ENCODE measurements around the gene CLEC4M. TPM values are rescaled to one million over a fixed set of nuclear protein-coding genes. Genes with fewer than 3 reads are reported as not detected.

Gene CLEC4M
- total and polyA plus RNA-seq, 2 donors (not counting 1 experiment from before 2014, with no cell fraction given), result not detected

DNA sequence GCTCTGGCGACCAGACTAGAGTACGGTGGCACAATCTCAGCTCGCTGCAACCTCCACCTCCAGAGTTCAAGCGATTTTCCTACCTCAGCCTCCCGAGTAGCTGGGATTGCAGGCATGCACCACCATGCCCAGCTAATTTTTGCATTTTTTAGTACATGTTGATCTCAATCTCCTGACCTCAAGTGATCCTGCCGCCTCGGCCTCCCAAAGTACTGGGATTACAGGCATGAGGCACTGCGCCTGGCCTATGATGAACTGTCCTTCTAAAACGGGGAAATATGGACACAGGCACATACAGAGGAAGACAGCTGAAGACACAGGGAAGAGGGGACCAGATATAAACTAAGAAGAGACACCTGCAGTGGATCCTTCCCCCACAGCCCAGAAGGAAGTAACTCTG, 12.7 kb downstream of the CLEC4M start:
- Histone ChIP-seq H3K9ac (ENCODE audit: insufficient read depth, low read length) (no peak overlapping the region), H2AFZ (ENCODE audit: low read length) (no peak overlapping the region), H3K4me1 (ENCODE audit: control insufficient read depth, extremely low read depth, insufficient read depth, low read length) (no peaks in the 10 kb centered on the region), H3K36me3 (ENCODE audit: control insufficient read depth, insufficient read depth, low read length) (no peaks in the 10 kb centered on the region), H3K79me2 (ENCODE audit: control insufficient read depth, insufficient read depth, low read length) (no peaks in the 10 kb centered on the region), H3K27me3 (ENCODE audit: control insufficient read depth, insufficient read depth, low read length) (no peaks in the 10 kb centered on the region), H3K4me3 (replicated peaks in 1 of 4; ENCODE audit: control extremely low read depth in 1 of 4, insufficient read depth in 1 of 4, low read depth in 3 of 4, low read length in 4 of 4) (no peak overlapping the region), H3K27ac (ENCODE audit: insufficient read depth, low read length) (no peak overlapping the region), H3K9me3 (ENCODE audit: control insufficient read depth, insufficient read depth, low read depth, low read length) (no peaks in the 10 kb centered on the region), H3K4me2 (ENCODE audit: extremely low read depth, insufficient read depth, low read length) (no peak overlapping the region), H4K20me1 (ENCODE audit: control insufficient read depth, extremely low read depth, insufficient read depth, low read length) (no peaks in the 10 kb centered on the region)
- no peak for TF ChIP-seq EZH2 (IDR thresholded peaks at IDR 0.05; ENCODE audit: low read length, missing control alignments)
- TF ChIP-seq, protein P1, sequence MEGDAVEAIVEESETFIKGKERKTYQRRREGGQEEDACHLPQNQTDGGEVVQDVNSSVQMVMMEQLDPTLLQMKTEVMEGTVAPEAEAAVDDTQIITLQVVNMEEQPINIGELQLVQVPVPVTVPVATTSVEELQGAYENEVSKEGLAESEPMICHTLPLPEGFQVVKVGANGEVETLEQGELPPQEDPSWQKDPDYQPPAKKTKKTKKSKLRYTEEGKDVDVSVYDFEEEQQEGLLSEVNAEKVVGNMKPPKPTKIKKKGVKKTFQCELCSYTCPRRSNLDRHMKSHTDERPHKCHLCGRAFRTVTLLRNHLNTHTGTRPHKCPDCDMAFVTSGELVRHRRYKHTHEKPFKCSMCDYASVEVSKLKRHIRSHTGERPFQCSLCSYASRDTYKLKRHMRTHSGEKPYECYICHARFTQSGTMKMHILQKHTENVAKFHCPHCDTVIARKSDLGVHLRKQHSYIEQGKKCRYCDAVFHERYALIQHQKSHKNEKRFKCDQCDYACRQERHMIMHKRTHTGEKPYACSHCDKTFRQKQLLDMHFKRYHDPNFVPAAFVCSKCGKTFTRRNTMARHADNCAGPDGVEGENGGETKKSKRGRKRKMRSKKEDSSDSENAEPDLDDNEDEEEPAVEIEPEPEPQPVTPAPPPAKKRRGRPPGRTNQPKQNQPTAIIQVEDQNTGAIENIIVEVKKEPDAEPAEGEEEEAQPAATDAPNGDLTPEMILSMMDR (conservative IDR thresholded peaks at IDR 0.05 in 1 of 2, IDR thresholded peaks at IDR 0.05 in 1 of 2; ENCODE audit: low read depth in 1 of 2, low read length in 2 of 2), result no peak
- no peak for DNase-seq (ENCODE audit: low read depth in 2 of 2)

DNA sequence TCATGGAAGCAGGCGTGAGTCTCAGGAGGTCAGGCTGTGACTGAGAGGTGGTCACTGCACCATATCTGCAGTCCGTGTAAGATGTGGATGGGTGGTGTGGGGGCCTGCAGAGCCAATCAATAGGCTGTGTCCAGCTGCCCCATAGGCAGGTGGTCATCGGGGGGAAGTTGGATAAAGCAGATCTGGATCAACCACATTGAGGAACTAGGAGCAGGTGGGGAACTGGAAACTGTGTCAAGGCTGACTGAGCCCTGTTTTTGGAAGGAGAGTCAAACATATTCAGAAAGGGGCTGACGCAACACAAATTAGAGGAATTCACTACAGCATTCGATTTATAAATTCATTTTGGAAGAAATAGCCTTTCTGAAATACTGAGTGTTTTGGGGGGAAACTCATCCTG, 15.0 kb downstream of the CLEC4M start:
- H3K79me2 ChIP-seq (ENCODE audit: control insufficient read depth, insufficient read depth, low read length), result no peaks in the 10 kb centered on the region
- no peak for DNase-seq (ENCODE audit: low read depth in 2 of 2)
- H3K9ac ChIP-seq (ENCODE audit: insufficient read depth, low read length), result no peak overlapping the region
- H2AFZ ChIP-seq (ENCODE audit: low read length), result no peak overlapping the region
- TF ChIP-seq, protein P1 (conservative IDR thresholded peaks at IDR 0.05 in 1 of 2, IDR thresholded peaks at IDR 0.05 in 1 of 2; ENCODE audit: low read depth in 1 of 2, low read length in 2 of 2), result no peak
- peaks cover 2% of the 10 kb centered on the region for H3K27me3 ChIP-seq (ENCODE audit: control insufficient read depth, insufficient read depth, low read length)
- H3K4me3 ChIP-seq (replicated peaks in 1 of 4; ENCODE audit: control extremely low read depth in 1 of 4, insufficient read depth in 1 of 4, low read depth in 3 of 4, low read length in 4 of 4), result no peak overlapping the region
- H4K20me1 ChIP-seq (ENCODE audit: control insufficient read depth, extremely low read depth, insufficient read depth, low read length), result no peaks in the 10 kb centered on the region
- H3K27ac ChIP-seq (ENCODE audit: insufficient read depth, low read length), result no peak overlapping the region
- no peaks in the 10 kb centered on the region for H3K36me3 ChIP-seq (ENCODE audit: control insufficient read depth, insufficient read depth, low read length)
- no peaks in the 10 kb centered on the region for H3K4me1 ChIP-seq (ENCODE audit: control insufficient read depth, extremely low read depth, insufficient read depth, low read length)
- H3K4me2 ChIP-seq (ENCODE audit: extremely low read depth, insufficient read depth, low read length), result no peak overlapping the region
- H3K9me3 ChIP-seq (ENCODE audit: control insufficient read depth, insufficient read depth, low read depth, low read length), result no peaks in the 10 kb centered on the region

DNA sequence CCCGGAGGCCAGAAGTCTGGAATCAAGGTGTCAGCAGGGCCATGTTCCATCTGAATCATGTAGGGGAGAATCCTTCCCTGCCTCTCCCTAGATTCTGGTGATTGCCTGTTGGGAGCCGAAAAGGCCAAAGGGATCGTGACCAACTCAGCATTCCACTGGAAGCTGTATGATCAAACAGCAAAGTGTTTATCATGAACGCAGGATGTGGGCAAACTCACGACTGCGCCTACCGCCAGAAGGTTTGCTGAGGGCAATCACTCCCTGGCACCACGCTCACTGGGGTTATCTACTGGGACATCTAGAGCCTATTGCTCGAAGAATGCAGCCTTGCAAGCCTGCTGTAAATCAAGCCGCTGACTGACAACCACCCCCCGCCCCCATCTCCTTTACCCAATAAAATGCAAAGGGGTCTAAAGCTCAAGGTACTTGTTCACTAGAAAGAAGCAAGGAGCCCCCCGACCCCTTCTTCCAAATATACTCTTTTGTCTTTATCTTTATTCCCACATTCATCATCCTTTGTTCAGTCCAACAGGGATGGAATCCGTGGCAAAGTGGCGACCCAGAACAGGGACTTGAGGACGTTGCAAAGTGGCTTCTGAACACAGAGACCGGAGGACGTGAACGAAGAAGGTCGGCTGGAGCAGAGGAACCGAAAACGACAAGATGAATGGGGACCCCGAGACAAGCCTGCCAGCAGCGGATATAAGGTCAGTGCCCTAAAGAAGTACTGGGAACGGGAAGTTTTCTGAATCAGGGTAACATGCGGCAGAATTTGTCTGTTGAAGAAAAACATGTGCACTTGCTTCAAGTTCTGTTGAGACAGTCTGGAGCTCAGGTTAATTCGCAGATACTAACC, 16.8 kb downstream of the CLEC4M start:
- Histone ChIP-seq H3K27me3 (ENCODE audit: control insufficient read depth, insufficient read depth, low read length) (peaks cover 2% of the 10 kb centered on the region), H4K20me1 (ENCODE audit: control insufficient read depth, extremely low read depth, insufficient read depth, low read length) (no peaks in the 10 kb centered on the region), H3K27ac (ENCODE audit: insufficient read depth, low read length) (no peak overlapping the region), H3K4me3 (replicated peaks in 1 of 4; ENCODE audit: control extremely low read depth in 1 of 4, insufficient read depth in 1 of 4, low read depth in 3 of 4, low read length in 4 of 4) (no peak overlapping the region), H3K4me2 (ENCODE audit: extremely low read depth, insufficient read depth, low read length) (no peak overlapping the region), H3K9ac (ENCODE audit: insufficient read depth, low read length) (no peak overlapping the region), H3K4me1 (ENCODE audit: control insufficient read depth, extremely low read depth, insufficient read depth, low read length) (no peaks in the 10 kb centered on the region), H3K9me3 (ENCODE audit: control insufficient read depth, insufficient read depth, low read depth, low read length) (no peaks in the 10 kb centered on the region), H3K36me3 (ENCODE audit: control insufficient read depth, insufficient read depth, low read length) (no peaks in the 10 kb centered on the region), H2AFZ (ENCODE audit: low read length) (no peak overlapping the region), H3K79me2 (ENCODE audit: control insufficient read depth, insufficient read depth, low read length) (no peaks in the 10 kb centered on the region)
- no peak for TF ChIP-seq EZH2 (IDR thresholded peaks at IDR 0.05; ENCODE audit: low read length, missing control alignments)
- TF ChIP-seq, protein P1 (conservative IDR thresholded peaks at IDR 0.05 in 1 of 2, IDR thresholded peaks at IDR 0.05 in 1 of 2; ENCODE audit: low read depth in 1 of 2, low read length in 2 of 2), result no peak
- DNase-seq (ENCODE audit: low read depth in 2 of 2), result no peak
